ENCODE data around the gene CACNA2D4. TPM values are rescaled to one million over a fixed set of nuclear protein-coding genes. Genes with fewer than 3 reads are reported as not detected.

The CACNA2D4 gene
- polyA plus RNA-seq, 3 donors: 17.8 to 87.7 (median 22.1) TPM

DNA sequence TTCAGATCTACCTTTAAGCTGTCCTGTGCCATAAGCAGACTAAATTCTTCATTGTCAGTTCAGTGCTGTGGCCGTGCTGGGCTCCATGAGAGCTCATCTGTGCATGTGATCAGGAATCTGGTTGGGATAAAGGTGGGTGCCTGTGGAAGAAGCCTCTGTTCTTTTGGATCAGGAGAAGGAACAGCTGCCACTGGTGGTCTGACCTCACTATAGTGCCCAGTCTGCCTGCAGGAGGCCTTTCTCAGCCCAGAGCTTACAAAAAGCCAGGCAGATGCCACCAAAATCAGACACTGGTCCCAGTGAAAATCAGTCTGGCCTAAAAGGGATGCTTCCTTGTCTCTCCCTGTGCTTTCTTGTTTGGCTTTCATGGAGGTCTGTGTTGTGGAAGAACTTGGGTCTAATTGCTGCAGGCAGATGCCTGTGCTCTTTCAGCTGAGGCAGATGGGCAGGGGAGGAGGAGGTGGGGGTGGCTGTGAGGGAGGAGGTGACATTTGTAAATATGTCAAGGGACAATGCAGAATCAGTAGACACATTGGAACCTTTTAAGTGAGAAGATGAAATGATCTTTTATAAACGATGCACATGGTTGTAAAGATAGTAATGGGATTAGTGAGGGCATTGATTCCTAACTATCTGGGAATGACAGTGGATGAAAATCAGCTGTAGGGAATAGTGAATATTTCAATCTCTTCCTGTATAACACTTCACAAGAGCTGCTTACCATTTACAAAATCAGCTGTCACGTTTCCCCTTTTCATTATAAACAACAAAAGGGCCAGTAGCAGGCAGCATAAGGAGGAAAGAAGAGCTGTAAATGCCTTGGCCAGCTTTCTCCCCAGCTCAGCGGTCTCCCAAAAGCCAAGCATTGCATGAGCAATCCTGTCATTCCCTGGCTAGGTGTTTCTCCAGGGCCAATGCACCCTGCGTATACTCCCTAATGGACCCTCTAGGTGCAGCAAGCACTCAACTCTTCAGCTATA lies 44.6 kb downstream of the CACNA2D4 start:
- intact Hi-C loops (cut with micrococcal nuclease): no loop called here

DNA sequence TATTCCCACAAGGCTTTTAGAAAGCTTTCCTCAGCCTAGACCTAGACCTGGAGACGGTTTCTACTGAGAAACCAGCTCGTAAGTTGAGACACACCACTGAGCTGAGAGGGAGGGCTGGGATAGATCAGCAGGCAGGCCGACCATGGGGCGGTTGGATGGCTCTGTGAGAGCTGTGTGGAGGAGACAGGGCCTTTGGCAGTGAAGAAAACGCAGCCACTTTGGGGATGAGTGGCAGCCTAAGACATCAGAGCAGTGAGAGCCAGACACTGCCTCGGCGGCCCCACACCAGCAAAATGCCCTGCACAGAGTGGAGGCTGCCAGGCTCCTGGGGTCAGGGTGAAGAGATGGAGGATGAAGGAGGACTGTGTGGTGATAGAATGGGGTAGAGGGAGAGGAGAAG lies 46.0 kb downstream of the CACNA2D4 start:
- no peak overlapping the region for H3K27ac Mint-ChIP-seq

More for the DNA sequence above, 44.6 kb downstream of the CACNA2D4 start:
- Mint-ChIP-seq H3K27ac (no peak overlapping the region), H3K27me3 (ENCODE audit: low read depth in 3 of 3) (peaks cover 0 to 9% (median 3%) of the 10 kb centered on the region in 3 donors), H3K36me3 (no peaks in the 10 kb centered on the region), H3K9me3 (peaks cover 7 to 16% (median 12%) of the 10 kb centered on the region in 7 donors), H3K4me1 (no peaks in the 10 kb centered on the region), H3K4me3 (no peak overlapping the region)
- no peaks in the 10 kb centered on the region for H4K20me1 ChIP-seq (ENCODE audit: insufficient read depth, low read length)
- H3K4me3 ChIP-seq (replicated peaks in 1 of 3; ENCODE audit: low read depth in 2 of 3, low read length in 3 of 3): no peak overlapping the region
- H3K9me3 ChIP-seq (replicated peaks in 1 of 2; ENCODE audit: control insufficient read depth in 1 of 2, insufficient read depth in 1 of 2, low read length in 2 of 2): peaks cover 7 to 12% of the 10 kb centered on the region in 2 donors
- no peak overlapping the region for H2AFZ ChIP-seq (ENCODE audit: insufficient read depth, low read depth, low read length, poor library complexity, severe bottlenecking)
- 88% methylated on average over 3 of the region's 5 CpGs for WGBS (ENCODE audit: insufficient coverage)
- TF ChIP-seq, protein P1, sequence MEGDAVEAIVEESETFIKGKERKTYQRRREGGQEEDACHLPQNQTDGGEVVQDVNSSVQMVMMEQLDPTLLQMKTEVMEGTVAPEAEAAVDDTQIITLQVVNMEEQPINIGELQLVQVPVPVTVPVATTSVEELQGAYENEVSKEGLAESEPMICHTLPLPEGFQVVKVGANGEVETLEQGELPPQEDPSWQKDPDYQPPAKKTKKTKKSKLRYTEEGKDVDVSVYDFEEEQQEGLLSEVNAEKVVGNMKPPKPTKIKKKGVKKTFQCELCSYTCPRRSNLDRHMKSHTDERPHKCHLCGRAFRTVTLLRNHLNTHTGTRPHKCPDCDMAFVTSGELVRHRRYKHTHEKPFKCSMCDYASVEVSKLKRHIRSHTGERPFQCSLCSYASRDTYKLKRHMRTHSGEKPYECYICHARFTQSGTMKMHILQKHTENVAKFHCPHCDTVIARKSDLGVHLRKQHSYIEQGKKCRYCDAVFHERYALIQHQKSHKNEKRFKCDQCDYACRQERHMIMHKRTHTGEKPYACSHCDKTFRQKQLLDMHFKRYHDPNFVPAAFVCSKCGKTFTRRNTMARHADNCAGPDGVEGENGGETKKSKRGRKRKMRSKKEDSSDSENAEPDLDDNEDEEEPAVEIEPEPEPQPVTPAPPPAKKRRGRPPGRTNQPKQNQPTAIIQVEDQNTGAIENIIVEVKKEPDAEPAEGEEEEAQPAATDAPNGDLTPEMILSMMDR (IDR thresholded peaks at IDR 0.05): no peak
- DNase-seq: no peak
- no peak overlapping the region for H3K4me2 ChIP-seq (replicated peaks; ENCODE audit: extremely low read depth, low read length, poor library complexity, severe bottlenecking)
- H3K4me1 ChIP-seq (ENCODE audit: control insufficient read depth in 1 of 2, insufficient read depth in 2 of 2, low read length in 2 of 2): no peaks in the 10 kb centered on the region
- no peaks in the 10 kb centered on the region for H3K27me3 ChIP-seq (ENCODE audit: control insufficient read depth in 2 of 2, insufficient read depth in 2 of 2, low read length in 2 of 2)
- H3K27ac ChIP-seq (ENCODE audit: low read depth in 1 of 2, low read length in 2 of 2): no peak overlapping the region
- no peaks in the 10 kb centered on the region for H3K36me3 ChIP-seq (replicated peaks in 1 of 2; ENCODE audit: control insufficient read depth in 1 of 2, insufficient read depth in 2 of 2, low read length in 2 of 2)
- no peak overlapping the region for H3K9ac ChIP-seq (ENCODE audit: insufficient read depth, low read length, poor library complexity, severe bottlenecking)
- H3K79me2 ChIP-seq (ENCODE audit: insufficient read depth, low read length): no peaks in the 10 kb centered on the region

More for the DNA sequence above, 46.0 kb downstream of the CACNA2D4 start:
- Histone ChIP-seq H3K9ac (ENCODE audit: insufficient read depth, low read length, poor library complexity, severe bottlenecking) (no peak overlapping the region), H3K4me2 (replicated peaks; ENCODE audit: extremely low read depth, low read length, poor library complexity, severe bottlenecking) (no peak overlapping the region), H3K27me3 (ENCODE audit: control insufficient read depth in 2 of 2, insufficient read depth in 2 of 2, low read length in 2 of 2) (no peaks in the 10 kb centered on the region), H3K79me2 (ENCODE audit: insufficient read depth, low read length) (no peaks in the 10 kb centered on the region), H3K4me1 (ENCODE audit: control insufficient read depth in 1 of 2, insufficient read depth in 2 of 2, low read length in 2 of 2) (no peaks in the 10 kb centered on the region), H3K4me3 (replicated peaks in 1 of 3; ENCODE audit: low read depth in 2 of 3, low read length in 3 of 3) (no peak overlapping the region), H3K36me3 (replicated peaks in 1 of 2; ENCODE audit: control insufficient read depth in 1 of 2, insufficient read depth in 2 of 2, low read length in 2 of 2) (no peaks in the 10 kb centered on the region), H3K9me3 (replicated peaks in 1 of 2; ENCODE audit: control insufficient read depth in 1 of 2, insufficient read depth in 1 of 2, low read length in 2 of 2) (peaks cover 12 to 15% of the 10 kb centered on the region in 2 donors), H2AFZ (ENCODE audit: insufficient read depth, low read depth, low read length, poor library complexity, severe bottlenecking) (no peak overlapping the region), H3K27ac (ENCODE audit: low read depth in 1 of 2, low read length in 2 of 2) (no peak overlapping the region), H4K20me1 (ENCODE audit: insufficient read depth, low read length) (no peaks in the 10 kb centered on the region)
- Mint-ChIP-seq H3K9me3 (peaks cover 14 to 26% (median 20%) of the 10 kb centered on the region in 7 donors), H3K36me3 (no peaks in the 10 kb centered on the region), H3K27me3 (ENCODE audit: low read depth in 3 of 3) (peaks cover 0 to 9% (median 3%) of the 10 kb centered on the region in 3 donors), H3K4me3 (no peak overlapping the region), H3K4me1 (no peaks in the 10 kb centered on the region)
- TF ChIP-seq, protein P1 (IDR thresholded peaks at IDR 0.05): no peak
- intact Hi-C loops (cut with micrococcal nuclease): no loop called here
- 93% methylated on average over 5 of the region's 7 CpGs for WGBS (ENCODE audit: insufficient coverage)
- DNase-seq: no peak
